BJ (cell line): ENCODE results near the gene TTLL7. TPM values are rescaled to one million over a fixed set of nuclear protein-coding genes. Genes with fewer than 3 reads are reported as not detected.
A peak's percentile ranks its signal among the peaks of the same experiment; 100 is the strongest.

ENCODE experiments used
- CTCF ChIA-PET: fragments of 350-600 bp; formaldehyde crosslinking; extraction: SDS; loops from one replicate; lab custom pipeline; 2021; ENCODE audit warnings: antibody characterized with exemption, inconsistent platforms; lab: Yijun Ruan, JAX
- POLR2A ChIA-PET: fragments of 300-600 bp; sonication (Branson Sonifier 250); formaldehyde crosslinking; extraction: SDS; loops from one replicate; lab custom pipeline; 2021; ENCODE audit warnings: antibody characterized with exemption; lab: Charles Lee
- DNase-seq: peaks from one replicate; pipeline ENCODE4 v3.0.0-alpha.2; 2011; ENCODE audit warnings: low read depth
- H3K27me3 ChIP-seq: 2 replicates; pipeline ENCODE4 v1.6.0; 2011; ENCODE audit warnings: low read length; ENCODE audit not compliant: control insufficient read depth, insufficient read depth
- H3K36me3 ChIP-seq: 2 replicates; pipeline ENCODE4 v1.5.1; 2011; ENCODE audit warnings: low read length; ENCODE audit not compliant: control insufficient read depth, insufficient read depth
- H3K4me3 ChIP-seq: 2 replicates; pipeline ENCODE4 v1.5.1; 2011; ENCODE audit warnings: low read depth, mild to moderate bottlenecking, control low read depth, low read length
- polyA plus RNA-seq: library from polyadenylated mRNA; depleted of rRNA; stranded (reverse); fragments of >200 nt; gene quantifications from 2 replicates; pipeline ENCODE4 v1.2.3, GENCODE V29; 2011; rRNA removed
- TF ChIP-seq, protein P1 (sequence below): IDR thresholded peaks from 2 replicates; pipeline ENCODE4 v1.5.1; 2011; ENCODE audit warnings: low read depth, mild to moderate bottlenecking, control low read depth, inconsistent platforms, low read length, moderate library complexity; ENCODE audit not compliant: insufficient read depth

TTLL7 gene
- polyA plus RNA-seq, 1 experiment = 4.7 TPM

DNA sequence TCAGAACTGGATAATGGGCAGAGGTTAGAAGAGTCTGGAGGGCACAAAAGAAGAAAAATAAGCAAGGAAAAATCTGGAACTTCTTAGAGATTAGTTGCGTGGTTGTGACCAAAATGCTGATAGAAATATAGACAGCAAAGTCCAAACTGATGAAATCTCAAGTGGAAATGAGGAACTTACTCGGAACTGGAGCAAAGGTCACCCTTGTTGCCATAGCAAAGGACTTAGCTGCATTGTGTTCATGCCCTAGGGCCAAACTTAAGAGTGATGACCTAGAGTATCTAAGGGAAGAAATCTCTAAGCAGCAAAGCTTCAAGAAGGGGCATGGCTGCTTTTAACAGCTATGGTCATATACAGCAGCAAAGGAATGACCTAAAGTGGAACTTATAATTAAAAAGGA, 180.0 kb downstream of the TTLL7 start:
- CTCF ChIA-PET = no interaction called here
- peak; percentile 37 for DNase-seq
- H3K4me3 ChIP-seq = no peak overlapping the region
- POLR2A ChIA-PET = no interaction called here
- H3K36me3 ChIP-seq = no peaks in the 10 kb centered on the region
- TF ChIP-seq, protein P1, sequence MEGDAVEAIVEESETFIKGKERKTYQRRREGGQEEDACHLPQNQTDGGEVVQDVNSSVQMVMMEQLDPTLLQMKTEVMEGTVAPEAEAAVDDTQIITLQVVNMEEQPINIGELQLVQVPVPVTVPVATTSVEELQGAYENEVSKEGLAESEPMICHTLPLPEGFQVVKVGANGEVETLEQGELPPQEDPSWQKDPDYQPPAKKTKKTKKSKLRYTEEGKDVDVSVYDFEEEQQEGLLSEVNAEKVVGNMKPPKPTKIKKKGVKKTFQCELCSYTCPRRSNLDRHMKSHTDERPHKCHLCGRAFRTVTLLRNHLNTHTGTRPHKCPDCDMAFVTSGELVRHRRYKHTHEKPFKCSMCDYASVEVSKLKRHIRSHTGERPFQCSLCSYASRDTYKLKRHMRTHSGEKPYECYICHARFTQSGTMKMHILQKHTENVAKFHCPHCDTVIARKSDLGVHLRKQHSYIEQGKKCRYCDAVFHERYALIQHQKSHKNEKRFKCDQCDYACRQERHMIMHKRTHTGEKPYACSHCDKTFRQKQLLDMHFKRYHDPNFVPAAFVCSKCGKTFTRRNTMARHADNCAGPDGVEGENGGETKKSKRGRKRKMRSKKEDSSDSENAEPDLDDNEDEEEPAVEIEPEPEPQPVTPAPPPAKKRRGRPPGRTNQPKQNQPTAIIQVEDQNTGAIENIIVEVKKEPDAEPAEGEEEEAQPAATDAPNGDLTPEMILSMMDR = no peak
- no peaks in the 10 kb centered on the region for H3K27me3 ChIP-seq

- CTCF ChIA-PET = no interaction called here
Observed at GRCh38 chr1:83816836-83817235, 182.1 kb downstream of the TTLL7 start.

GRCh38 chr1:83815330-83815729, 183.6 kb downstream of the TTLL7 start:
- CTCF ChIA-PET = no interaction called here
- no peaks in the 10 kb centered on the region for H3K36me3 ChIP-seq
- POLR2A ChIA-PET = no interaction called here
- DNase-seq = peak; percentile 90
- TF ChIP-seq, protein P1 = no peak
- H3K27me3 ChIP-seq = no peaks in the 10 kb centered on the region
- no peak overlapping the region for H3K4me3 ChIP-seq

More at GRCh38 chr1:83816836-83817235, 182.1 kb downstream of the TTLL7 start:
- POLR2A ChIA-PET = no interaction called here
- Histone ChIP-seq H3K36me3 (no peaks in the 10 kb centered on the region), H3K4me3 (no peak overlapping the region), H3K27me3 (no peaks in the 10 kb centered on the region)
- DNase-seq = no peak
- TF ChIP-seq, protein P1 = no peak

Other genes starting within 250 kb of the TTLL7 start
- gene PRKACB, start 145.1 kb upstream of the TTLL7 start, polyA plus RNA-seq = 8.4 and 23.8 TPM in 2 replicates